Renal cortical epithelial cell (primary cell): Measurements from ENCODE around the gene KCNV2. TPM values are rescaled to one million over a fixed set of nuclear protein-coding genes. Genes with fewer than 3 reads are reported as not detected.
"Not testable (repeated sequence)": the region's sequence is repeated elsewhere in the genome, so short reads cannot be mapped to it uniquely, and the experiment has no call there.

ENCODE experiments used
- DNase-seq: peaks from one replicate; pipeline ENCODE4 v3.0.0-alpha.2; 2011; ENCODE audit warnings: low read depth
- total RNA-seq: library from RNA; depleted of rRNA; stranded (reverse); fragments of >200 nt; gene quantifications from 2 replicates; pipeline ENCODE4 v1.2.3, GENCODE V29; 2014

The KCNV2 gene
- total RNA-seq = not detected in 2 replicates

GRCh38 chr9:2717385-2717784 lies at the start of gene KCNV2:
Gene KCNV2 (plus strand): TSS chr9:2717510. CDS start chr9:2717740, 230 bp downstream.
- DNase-seq = no peak

GRCh38 chr9:2673161-2673560 lies 44.1 kb upstream of the KCNV2 start:
- no peak for DNase-seq

- no peak for DNase-seq
Observed at GRCh38 chr9:2674141-2674824, 43.0 kb upstream of the KCNV2 start.

- DNase-seq = no peak
Observed at GRCh38 chr9:2675834-2676233, 41.5 kb upstream of the KCNV2 start.

GRCh38 chr9:2676466-2676865 lies 40.8 kb upstream of the KCNV2 start:
- no peak for DNase-seq

- DNase-seq = no peak
Observed at GRCh38 chr9:2677915-2678889, 39.1 kb upstream of the KCNV2 start.

- no peak for DNase-seq
Observed at GRCh38 chr9:2679011-2679410, 38.3 kb upstream of the KCNV2 start.

GRCh38 chr9:2681981-2682380 lies 35.3 kb upstream of the KCNV2 start:
- no peak for DNase-seq

GRCh38 chr9:2686911-2687310 lies 30.4 kb upstream of the KCNV2 start:
- no peak for DNase-seq

GRCh38 chr9:2688636-2689035 lies 28.7 kb upstream of the KCNV2 start:
- no peak for DNase-seq

- no peak for DNase-seq
Observed at GRCh38 chr9:2691212-2691611, 26.1 kb upstream of the KCNV2 start.

- no peak for DNase-seq
Observed at GRCh38 chr9:2691626-2692025, 25.7 kb upstream of the KCNV2 start.

- DNase-seq = no peak
Observed at GRCh38 chr9:2693056-2693455, 24.3 kb upstream of the KCNV2 start.

- DNase-seq = no peak
Observed at GRCh38 chr9:2697492-2697891, 19.8 kb upstream of the KCNV2 start.

GRCh38 chr9:2700398-2700797 lies 16.9 kb upstream of the KCNV2 start:
- DNase-seq = no peak

GRCh38 chr9:2700909-2701550 lies 16.3 kb upstream of the KCNV2 start:
- DNase-seq = no peak

- no peak for DNase-seq
Observed at GRCh38 chr9:2704504-2704903, 12.8 kb upstream of the KCNV2 start.

- DNase-seq = not testable (repeated sequence)
Observed at GRCh38 chr9:2707256-2707655, 10.1 kb upstream of the KCNV2 start.

GRCh38 chr9:2709645-2710101 lies 7.6 kb upstream of the KCNV2 start:
- DNase-seq = no peak

GRCh38 chr9:2711716-2712115 lies 5.6 kb upstream of the KCNV2 start:
- no peak for DNase-seq

GRCh38 chr9:2718001-2718697 lies 839 bp downstream of the KCNV2 start:
- DNase-seq = no peak

GRCh38 chr9:2718698-2719033 lies 1.4 kb downstream of the KCNV2 start:
- DNase-seq = no peak
